NCI-H82 (cell line): ENCODE measurements around the gene EML4.
A peak's percentile ranks its signal among the peaks of the same experiment; 100 is the strongest.

Experiments
- DNase-seq: peaks from one replicate; lab custom pipeline; 2025; lab: John Stamatoyannopoulos, UW

EML4 gene

GRCh38 chr2:42196403-42197267, 27.5 kb downstream of the EML4 start:
- DNase-seq = peak; percentile 99

DNA sequence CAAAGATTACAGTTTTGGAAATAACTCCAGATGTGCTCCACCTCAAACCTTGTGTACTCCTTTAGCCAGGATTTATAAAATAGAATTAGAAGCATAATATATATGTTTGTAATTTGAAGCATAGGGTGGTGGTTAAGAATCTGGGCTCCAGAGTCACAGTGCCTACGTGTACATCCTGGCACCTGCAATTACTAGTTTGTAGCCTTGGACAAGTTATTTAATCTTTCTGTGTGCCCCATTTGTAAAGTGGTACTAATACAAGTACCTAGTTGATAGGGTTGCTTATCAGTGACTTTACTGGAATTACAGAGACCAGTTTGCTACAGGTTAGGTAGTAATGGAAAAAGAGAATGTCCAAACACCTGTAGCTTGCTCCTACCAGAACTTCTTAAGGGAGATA, 28.6 kb downstream of the EML4 start:
- DNase-seq = no peak

- DNase-seq = no peak
Measured at GRCh38 chr2:42198466-42198865, 29.3 kb downstream of the EML4 start.

DNA sequence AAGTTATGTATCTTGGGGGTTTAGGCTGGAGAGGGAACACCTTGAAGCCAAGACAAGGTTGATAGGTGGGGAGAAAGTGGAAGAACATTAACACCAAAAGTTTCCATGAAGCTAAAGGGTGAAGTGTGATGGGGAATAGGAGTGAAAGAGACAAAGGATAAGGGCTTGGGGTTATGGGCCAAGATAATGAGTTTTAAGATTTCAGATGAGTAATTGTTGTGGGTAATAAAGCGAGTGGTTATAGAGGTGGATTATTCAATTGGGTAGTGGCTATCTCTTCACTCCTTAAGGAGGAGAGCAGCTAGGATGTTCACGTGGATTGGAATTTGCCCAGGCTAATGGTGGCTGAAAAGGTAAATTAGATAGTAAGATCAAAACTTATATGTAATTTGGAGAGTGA, 29.8 kb downstream of the EML4 start:
- DNase-seq = no peak

DNA sequence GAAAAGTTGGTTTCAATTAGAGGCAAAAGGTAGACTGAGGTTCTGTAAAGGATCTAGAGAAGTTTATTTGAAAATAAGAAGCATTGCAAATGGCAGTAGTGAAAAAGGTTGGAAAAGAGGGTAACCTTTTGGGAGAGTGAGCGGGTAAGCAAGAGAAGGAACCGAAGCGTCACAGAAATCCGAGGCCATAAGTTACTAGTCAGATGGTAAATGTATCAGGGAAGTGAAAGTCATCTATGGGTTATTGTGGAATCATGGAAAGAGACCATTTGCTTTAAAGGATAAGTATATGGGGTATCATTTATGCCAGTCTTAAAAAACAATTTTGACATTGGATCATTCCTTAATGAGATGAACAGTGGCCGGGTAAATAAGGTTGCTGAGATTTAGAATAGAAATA, 30.5 kb downstream of the EML4 start:
- no peak for DNase-seq

- DNase-seq = no peak
Measured at GRCh38 chr2:42200926-42201855, 32.0 kb downstream of the EML4 start.

DNA sequence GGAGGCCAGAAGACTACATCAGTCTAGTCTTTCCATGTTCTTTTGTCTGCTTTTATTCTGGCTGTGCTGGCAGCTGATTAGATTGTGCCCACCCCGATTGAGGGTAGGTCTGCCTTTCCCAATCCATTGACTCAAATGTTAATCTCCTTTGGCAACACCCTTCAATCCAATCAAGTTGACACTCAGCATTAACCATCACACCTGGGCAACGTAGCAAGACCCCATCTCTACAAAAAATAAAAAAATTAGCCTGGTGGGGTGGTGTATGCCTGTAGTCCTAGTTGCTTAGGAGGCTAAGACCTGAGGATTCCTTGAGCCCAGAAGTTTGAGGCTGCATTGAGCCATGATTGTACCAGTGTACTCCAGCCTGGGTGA, 33.5 kb downstream of the EML4 start:
- peak; percentile 12 for DNase-seq

DNA sequence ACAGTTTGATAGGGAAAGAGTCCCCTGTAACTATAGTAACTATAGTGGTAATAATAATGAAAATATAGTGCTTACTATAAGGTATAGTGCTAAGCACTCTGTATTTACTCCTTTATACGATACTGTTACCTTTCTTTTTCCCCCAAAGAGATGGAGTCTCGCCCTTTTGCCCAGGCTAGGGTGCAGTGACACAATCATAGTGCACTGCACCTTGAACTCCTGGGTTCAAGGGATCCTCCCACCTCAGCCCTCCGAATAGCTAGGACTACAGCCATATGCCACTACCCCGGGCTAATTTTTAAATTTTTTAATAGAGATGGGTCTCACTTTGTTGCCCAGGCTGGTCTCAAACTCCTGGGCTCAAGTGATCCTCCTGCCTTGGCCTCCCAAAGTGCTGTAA, 34.6 kb downstream of the EML4 start:
- no peak for DNase-seq

DNA sequence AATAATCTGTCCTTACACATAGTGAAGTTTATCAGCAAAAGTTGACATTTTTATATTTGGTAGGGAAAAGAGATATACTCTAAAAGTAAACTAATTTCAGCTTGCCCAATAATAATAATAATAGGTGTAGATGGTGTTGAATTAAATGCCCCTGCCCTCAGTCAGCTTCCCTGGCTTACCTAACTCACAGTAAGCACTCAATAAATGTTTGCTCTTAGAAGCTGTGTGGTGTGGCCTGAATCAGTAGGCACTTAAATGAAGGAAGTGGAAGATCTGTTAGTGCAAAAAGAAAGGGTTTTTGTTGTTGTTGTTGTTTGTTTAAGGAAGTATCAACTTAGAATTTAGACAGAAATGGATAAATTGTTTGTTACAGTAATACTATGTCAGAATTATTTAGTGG, 36.2 kb downstream of the EML4 start:
- no peak for DNase-seq

DNA sequence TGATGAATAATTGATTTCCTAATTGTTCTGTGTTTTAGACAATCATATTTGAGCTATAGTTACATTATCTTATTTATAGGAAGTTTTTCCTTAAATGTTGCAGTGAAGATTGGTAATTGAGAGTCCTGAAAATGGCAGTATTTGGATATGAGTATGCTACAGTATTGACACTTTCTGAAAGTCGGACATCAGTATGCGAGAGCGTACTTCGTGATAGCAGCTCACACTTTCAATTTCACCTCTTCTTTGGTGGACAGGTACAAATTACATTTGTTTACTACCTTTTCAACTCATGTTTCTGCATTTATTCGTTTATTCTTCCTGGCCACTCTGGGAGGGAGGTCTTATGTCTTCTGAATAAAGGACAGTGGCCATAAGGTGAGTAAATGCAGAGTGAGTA, 38.7 kb downstream of the EML4 start:
- DNase-seq = no peak

DNA sequence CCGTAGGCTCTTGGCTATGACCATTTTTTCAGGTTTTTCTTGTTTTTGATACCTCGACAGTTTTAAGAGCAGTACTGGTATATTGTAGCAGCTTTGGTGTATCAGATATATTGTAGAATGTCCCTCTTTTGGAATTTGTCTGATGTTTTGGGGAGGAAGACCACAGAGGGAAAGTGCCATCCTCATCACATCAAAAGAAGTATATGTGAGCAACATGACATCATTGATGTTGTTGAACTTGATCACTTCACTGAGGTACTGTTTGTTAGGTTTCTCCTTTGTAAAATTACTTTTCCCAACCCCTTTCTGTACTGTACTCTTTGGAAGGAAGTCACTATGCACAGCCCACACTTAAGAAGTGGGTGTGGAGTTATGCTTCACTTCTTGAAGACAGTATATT, 41.0 kb downstream of the EML4 start:
- no peak for DNase-seq

GRCh38 chr2:42211291-42211690, 42.1 kb downstream of the EML4 start:
- no peak for DNase-seq

DNA sequence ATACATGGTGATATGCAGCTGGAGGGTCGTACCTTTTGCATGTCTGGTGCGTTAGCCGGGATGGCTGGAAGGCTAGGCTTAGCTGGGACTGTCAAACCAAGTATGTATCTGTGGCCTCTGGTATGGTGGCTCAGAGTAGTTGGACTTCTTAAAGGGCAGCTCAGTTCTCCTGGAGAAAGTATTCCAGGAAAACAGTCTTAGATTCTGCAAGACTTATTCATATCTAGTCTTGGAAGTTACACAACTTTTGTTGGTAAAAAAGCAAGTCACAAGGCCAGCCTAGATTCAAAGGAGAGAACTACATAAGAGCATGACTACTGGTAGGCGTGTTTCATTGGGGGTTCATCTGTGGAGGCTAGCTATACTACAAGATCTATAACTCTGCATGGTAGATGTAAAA, 45.5 kb downstream of the EML4 start:
- no peak for DNase-seq

GRCh38 chr2:42216694-42217093, 47.5 kb downstream of the EML4 start:
- DNase-seq = no peak

GRCh38 chr2:42217307-42217706, 48.2 kb downstream of the EML4 start:
- DNase-seq = no peak

GRCh38 chr2:42217914-42218313, 48.8 kb downstream of the EML4 start:
- no peak for DNase-seq

DNA sequence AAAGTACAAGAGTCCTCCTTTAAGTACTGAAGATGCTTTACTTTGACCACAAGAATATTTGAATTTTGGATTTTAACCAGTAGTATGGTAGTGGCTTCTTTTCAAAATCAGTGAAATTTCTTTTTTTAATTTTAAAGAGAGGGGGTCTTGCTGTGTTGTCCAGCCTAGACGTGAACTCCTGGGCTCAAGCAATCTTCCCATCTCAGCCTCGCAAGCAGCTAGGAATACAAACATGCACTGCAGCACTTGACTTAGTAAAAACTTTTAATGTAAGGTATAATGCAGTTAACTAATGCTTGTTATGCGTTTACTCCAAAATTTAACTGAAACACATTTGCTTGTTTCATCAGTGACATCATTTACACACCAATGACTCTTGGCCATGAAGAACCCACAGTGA, 49.6 kb downstream of the EML4 start:
- no peak for DNase-seq

- no peak for DNase-seq
Measured at GRCh38 chr2:42219160-42219559, 50.0 kb downstream of the EML4 start.

- DNase-seq = no peak
Measured at GRCh38 chr2:42220566-42220965, 51.4 kb downstream of the EML4 start.

- DNase-seq = no peak
Measured at GRCh38 chr2:42223067-42223854, 54.1 kb downstream of the EML4 start.

DNA sequence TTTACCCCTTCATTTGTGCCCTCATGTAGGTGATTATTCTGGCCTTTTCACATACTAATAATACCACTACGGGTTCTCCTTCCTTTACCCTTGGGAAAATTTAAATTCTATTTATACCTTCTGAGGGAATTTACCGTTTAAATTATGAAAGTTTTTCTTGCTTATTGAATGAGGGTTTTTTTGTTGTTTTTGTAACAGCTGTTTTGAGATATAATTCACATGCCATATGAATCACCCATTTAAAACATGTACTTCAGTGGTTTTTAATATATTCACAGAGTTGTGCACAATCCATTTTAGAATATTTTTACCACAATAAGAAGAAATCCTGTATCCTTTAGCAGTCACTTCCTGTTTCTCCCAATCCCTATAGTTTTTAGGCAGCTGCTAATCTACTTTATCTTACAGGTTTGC, 54.7 kb downstream of the EML4 start:
- no peak for DNase-seq

GRCh38 chr2:42224422-42225067, 55.4 kb downstream of the EML4 start:
- DNase-seq = no peak
